Measurements from ENCODE around the gene POLRMT. TPM values are rescaled to one million over a fixed set of nuclear protein-coding genes. Genes with fewer than 3 reads are reported as not detected.
"Not testable (repeated sequence)": the region's sequence is repeated elsewhere in the genome, so short reads cannot be mapped to it uniquely, and the experiment has no call there.

Gene POLRMT
- polyA plus RNA-seq, 1 donor (not counting 4 experiments of a cell fraction or from before 2014, with no cell fraction given): 33.3 TPM

GRCh38 chr19:604355-604754 is 29.0 kb downstream of the POLRMT start:
- dilution Hi-C loops (cut with MboI; ENCODE audit: extremely low pct_ligation_motif_present, low sequenced_read_pairs): no loop called here
- no peak overlapping the region for H3K9ac ChIP-seq (ENCODE audit: control insufficient read depth, extremely low read depth, insufficient read depth, low read length)
- no peak overlapping the region for H3K4me2 ChIP-seq (ENCODE audit: control insufficient read depth, extremely low read depth, insufficient read depth, low read depth, low read length)
- H3K4me3 ChIP-seq (ENCODE audit: control insufficient read depth in 2 of 3, extremely low read depth in 1 of 3, insufficient read depth in 2 of 3, low read depth in 1 of 3, low read length in 3 of 3): no peak overlapping the region
- no peak for DNase-seq (ENCODE audit: low read depth, low spot score)
- H3K9me1 ChIP-seq (ENCODE audit: control insufficient read depth, extremely low read depth, insufficient read depth, low read length): no peaks in the 10 kb centered on the region
- H3K27ac ChIP-seq (ENCODE audit: control insufficient read depth, insufficient read depth, low read length): no peak overlapping the region
- H3K27me3 ChIP-seq (ENCODE audit: control insufficient read depth, extremely low read depth, insufficient read depth, low read length): peaks cover 3% of the 10 kb centered on the region
- H3K9me3 ChIP-seq (ENCODE audit: control insufficient read depth, low read depth, low read length): no peaks in the 10 kb centered on the region
- H3K4me1 ChIP-seq (ENCODE audit: control insufficient read depth, extremely low read depth, insufficient read depth, low read length): no peaks in the 10 kb centered on the region
- no peak for FAIRE-seq
- no peaks in the 10 kb centered on the region for H4K20me1 ChIP-seq (ENCODE audit: control insufficient read depth, extremely low read depth, insufficient read depth, low read length)
- H3K36me3 ChIP-seq (ENCODE audit: control insufficient read depth in 2 of 2, extremely low read depth in 1 of 2, insufficient read depth in 2 of 2, low read length in 2 of 2): no peaks in the 10 kb centered on the region
- no peaks in the 10 kb centered on the region for H3K79me2 ChIP-seq (ENCODE audit: control insufficient read depth, insufficient read depth, low read length)
- H2AFZ ChIP-seq (ENCODE audit: control insufficient read depth, low read length): no peak overlapping the region
- TF ChIP-seq EZH2 (IDR thresholded peaks at IDR 0.05; ENCODE audit: low read length) (no peak), CTCF (optimal IDR thresholded peaks at IDR 0.05 in 1 of 3, IDR thresholded peaks at IDR 0.05 in 1 of 3, conservative IDR thresholded peaks at IDR 0.05 in 1 of 3; ENCODE audit: extremely low read depth in 1 of 3, insufficient read depth in 2 of 3, low read length in 3 of 3) (no peak)

GRCh38 chr19:603779-604178 is 29.6 kb downstream of the POLRMT start:
- H3K27me3 ChIP-seq (ENCODE audit: control insufficient read depth, extremely low read depth, insufficient read depth, low read length); H3K9me1 ChIP-seq (ENCODE audit: control insufficient read depth, extremely low read depth, insufficient read depth, low read length); H3K4me2 ChIP-seq (ENCODE audit: control insufficient read depth, extremely low read depth, insufficient read depth, low read depth, low read length); H3K4me3 ChIP-seq (ENCODE audit: control insufficient read depth in 2 of 3, extremely low read depth in 1 of 3, insufficient read depth in 2 of 3, low read depth in 1 of 3, low read length in 3 of 3); H3K27ac ChIP-seq (ENCODE audit: control insufficient read depth, insufficient read depth, low read length); H3K4me1 ChIP-seq (ENCODE audit: control insufficient read depth, extremely low read depth, insufficient read depth, low read length); FAIRE-seq; H3K36me3 ChIP-seq (ENCODE audit: control insufficient read depth in 2 of 2, extremely low read depth in 1 of 2, insufficient read depth in 2 of 2, low read length in 2 of 2); H2AFZ ChIP-seq (ENCODE audit: control insufficient read depth, low read length); H3K9me3 ChIP-seq (ENCODE audit: control insufficient read depth, low read depth, low read length); dilution Hi-C loops (cut with MboI; ENCODE audit: extremely low pct_ligation_motif_present, low sequenced_read_pairs); H3K79me2 ChIP-seq (ENCODE audit: control insufficient read depth, insufficient read depth, low read length); H4K20me1 ChIP-seq (ENCODE audit: control insufficient read depth, extremely low read depth, insufficient read depth, low read length); H3K9ac ChIP-seq (ENCODE audit: control insufficient read depth, extremely low read depth, insufficient read depth, low read length); DNase-seq (ENCODE audit: low read depth, low spot score): not testable (repeated sequence)

- dilution Hi-C loops (cut with MboI; ENCODE audit: extremely low pct_ligation_motif_present, low sequenced_read_pairs); H3K4me1 ChIP-seq (ENCODE audit: control insufficient read depth, extremely low read depth, insufficient read depth, low read length); H3K9ac ChIP-seq (ENCODE audit: control insufficient read depth, extremely low read depth, insufficient read depth, low read length); H2AFZ ChIP-seq (ENCODE audit: control insufficient read depth, low read length); H3K9me1 ChIP-seq (ENCODE audit: control insufficient read depth, extremely low read depth, insufficient read depth, low read length); H3K4me2 ChIP-seq (ENCODE audit: control insufficient read depth, extremely low read depth, insufficient read depth, low read depth, low read length); H3K79me2 ChIP-seq (ENCODE audit: control insufficient read depth, insufficient read depth, low read length); H3K4me3 ChIP-seq (ENCODE audit: control insufficient read depth in 2 of 3, extremely low read depth in 1 of 3, insufficient read depth in 2 of 3, low read depth in 1 of 3, low read length in 3 of 3); H4K20me1 ChIP-seq (ENCODE audit: control insufficient read depth, extremely low read depth, insufficient read depth, low read length); H3K27me3 ChIP-seq (ENCODE audit: control insufficient read depth, extremely low read depth, insufficient read depth, low read length); H3K27ac ChIP-seq (ENCODE audit: control insufficient read depth, insufficient read depth, low read length); DNase-seq (ENCODE audit: low read depth, low spot score); H3K36me3 ChIP-seq (ENCODE audit: control insufficient read depth in 2 of 2, extremely low read depth in 1 of 2, insufficient read depth in 2 of 2, low read length in 2 of 2); FAIRE-seq; H3K9me3 ChIP-seq (ENCODE audit: control insufficient read depth, low read depth, low read length): not testable (repeated sequence)
Measured at GRCh38 chr19:603302-603639, 30.1 kb downstream of the POLRMT start.
